Epidermal melanocyte (primary cell): ENCODE results near the gene C3orf20.
"Not testable (repeated sequence)": the region's sequence is repeated elsewhere in the genome, so short reads cannot be mapped to it uniquely, and the experiment has no call there.

Source experiments
- DNase-seq: peaks from one replicate; pipeline ENCODE4 v3.0.0; 2011; ENCODE audit warnings: low spot score; ENCODE audit not compliant: insufficient read length

Gene C3orf20

DNA sequence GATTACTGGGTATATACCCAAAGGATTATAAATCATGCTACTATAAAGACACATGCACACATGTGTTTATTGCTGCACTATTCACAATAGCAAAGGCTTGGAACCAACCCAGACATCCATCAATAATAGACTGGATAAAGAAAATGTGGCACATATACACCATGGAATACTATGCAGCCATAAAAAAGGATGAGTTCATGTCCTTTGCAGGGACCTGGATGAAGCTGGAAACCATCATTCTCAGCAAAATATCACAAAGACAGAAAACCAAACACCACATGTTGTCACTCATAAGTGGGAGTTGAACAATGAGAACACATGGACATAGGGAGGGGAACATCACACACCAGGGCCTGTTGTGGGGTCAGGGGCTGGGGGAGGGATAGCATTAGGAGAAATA, 78.0 kb downstream of the C3orf20 start:
- DNase-seq: not testable (repeated sequence)

DNA sequence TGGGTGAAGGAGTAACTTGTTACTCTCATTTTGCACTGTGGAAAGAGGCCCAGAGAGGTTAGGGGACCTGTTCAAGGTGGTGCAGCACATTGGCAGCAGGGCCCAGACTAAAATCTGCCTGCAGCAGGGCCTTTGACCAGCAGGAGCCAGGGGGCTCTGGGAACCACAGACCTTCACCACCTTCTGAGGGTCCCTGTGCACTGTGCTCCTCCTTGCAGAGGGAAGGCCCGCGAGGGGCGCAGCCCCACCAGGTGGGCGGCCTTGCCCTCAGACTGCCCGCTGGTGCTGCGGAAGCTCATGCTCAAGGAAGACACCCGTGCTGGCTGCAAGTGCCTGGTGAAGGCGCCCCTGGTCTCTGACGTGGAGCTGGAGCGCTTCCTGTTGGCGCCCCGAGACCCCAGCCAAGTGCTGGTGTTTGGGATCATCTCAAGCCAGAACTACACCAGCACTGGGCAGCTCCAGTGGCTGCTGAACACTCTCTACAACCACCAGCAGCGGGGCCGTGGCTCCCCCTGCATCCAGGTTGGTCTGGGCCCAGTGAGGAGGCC, 82.3 kb downstream of the C3orf20 start:
- DNase-seq: no peak

DNA sequence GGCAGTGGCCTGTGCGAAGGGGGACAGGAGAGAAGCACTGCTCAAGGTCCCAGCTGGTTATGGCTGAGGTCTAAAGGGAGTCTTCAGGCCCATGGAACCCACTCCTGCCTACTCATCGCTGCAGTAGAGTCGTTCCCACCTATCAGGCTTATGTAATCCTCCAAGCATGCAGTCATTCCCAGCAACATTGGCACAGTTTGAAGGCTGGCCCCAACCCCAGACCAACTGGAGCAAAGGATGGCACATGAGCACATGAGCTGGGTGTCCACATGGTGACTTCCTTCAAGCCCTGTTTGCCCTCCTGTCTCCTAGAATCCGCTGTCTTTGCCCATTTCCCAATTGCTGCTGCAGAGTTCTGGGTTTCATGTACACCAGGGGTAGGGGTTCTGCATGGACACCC, 83.4 kb downstream of the C3orf20 start:
- DNase-seq: no peak

DNA sequence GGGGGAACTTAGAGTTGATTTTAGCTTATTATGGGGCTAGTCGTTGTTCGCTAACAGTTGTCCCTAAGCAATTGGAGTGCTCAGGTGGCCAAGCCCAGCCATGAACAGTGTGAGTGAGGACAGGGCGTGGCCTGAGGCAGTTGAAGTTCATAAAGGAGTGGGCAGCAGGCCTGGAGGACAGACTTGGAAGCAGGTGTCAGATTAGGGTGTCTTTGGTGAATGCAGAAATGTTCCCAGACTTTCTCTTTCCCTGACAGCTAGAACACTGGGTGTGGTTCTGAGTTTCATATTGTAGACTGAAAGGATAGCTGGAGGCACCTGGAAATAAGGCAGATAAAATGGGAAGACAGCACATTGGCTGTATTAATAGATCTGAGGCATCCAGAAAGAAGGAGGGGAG, 84.0 kb downstream of the C3orf20 start:
- DNase-seq: no peak

DNA sequence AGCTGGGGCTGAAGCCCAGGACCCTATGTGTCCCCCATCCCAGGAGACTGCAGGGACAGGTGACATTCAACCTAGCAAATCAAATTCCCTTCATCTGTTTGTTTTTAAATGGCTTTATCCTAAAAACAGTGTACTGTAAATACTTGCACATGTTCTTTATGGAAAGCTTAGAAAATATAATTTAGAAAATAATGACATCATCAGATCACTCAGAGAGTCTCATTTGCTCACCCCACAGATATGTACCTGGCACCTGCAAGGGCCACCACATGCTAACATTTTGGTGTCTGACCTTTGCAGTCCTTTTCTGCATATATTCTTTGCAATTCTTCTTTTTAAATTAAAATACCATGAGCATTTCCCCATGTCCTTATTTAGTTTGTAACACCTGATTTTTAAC, 85.2 kb downstream of the C3orf20 start:
- DNase-seq: no peak

DNA sequence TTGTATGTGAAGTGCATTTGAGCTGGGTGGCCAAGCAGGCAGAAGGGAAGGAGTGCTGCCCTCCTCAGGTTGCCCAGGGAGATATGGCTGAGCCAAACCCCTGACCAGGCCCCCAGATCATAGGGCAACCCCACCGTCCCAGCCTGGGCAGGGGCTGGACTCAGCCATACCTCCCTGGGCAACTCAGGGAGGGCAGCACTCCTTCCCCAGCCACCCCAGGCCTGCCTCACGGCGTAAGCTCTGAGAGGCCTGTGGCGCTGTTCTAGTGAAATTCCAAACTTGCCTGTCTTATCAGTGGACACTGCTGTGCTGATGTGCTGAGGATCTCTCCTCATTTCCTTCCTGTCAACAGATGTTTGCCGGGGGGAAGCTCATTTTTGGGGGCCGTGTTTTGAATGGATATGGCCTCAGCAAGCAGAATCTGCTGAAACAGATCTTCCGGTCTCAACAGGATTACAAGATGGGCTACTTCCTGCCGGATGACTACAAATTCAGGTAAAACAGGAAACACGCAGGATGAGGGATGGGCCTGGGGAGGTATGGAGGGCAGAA, 86.3 kb downstream of the C3orf20 start:
- DNase-seq: no peak

DNA sequence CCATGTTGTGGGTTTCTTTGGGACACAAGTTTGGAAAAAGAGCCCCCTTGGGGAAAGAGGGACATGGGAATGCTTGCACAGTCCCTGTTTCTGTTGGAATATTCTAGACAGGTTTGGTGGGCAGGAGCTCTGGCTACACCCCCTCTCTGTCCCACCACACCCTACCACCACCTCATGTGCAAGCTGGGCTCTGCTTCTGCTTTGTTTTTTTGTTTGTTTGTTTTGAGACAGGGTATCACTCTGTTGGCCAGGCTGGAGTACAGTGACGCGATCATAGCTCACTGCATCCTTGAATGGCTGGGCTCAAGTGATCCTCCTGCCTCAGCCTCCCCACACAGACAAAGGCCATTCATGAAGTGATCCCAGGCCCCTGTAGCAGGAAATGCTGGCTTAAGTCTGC, 86.9 kb downstream of the C3orf20 start:
- no peak for DNase-seq

DNA sequence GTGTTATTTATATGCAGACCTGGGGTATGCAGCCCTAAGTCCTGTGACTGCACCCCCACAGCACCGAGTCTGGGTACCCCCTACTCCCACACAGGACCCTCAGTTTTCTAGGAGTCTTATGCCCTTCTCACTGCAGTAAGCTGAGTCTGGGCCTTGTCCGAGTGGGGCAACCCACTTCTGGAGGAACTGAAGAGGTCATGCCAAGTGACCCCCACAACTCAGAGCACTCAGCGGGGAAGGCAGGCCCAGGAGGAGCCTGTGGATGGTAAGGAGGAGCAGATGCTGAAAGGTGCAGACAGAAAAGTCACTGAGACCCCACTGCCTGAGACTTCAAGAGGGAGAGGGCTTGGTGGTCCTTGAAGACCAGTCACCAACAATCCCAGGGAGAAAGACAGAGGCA, 87.8 kb downstream of the C3orf20 start:
- no peak for DNase-seq

DNA sequence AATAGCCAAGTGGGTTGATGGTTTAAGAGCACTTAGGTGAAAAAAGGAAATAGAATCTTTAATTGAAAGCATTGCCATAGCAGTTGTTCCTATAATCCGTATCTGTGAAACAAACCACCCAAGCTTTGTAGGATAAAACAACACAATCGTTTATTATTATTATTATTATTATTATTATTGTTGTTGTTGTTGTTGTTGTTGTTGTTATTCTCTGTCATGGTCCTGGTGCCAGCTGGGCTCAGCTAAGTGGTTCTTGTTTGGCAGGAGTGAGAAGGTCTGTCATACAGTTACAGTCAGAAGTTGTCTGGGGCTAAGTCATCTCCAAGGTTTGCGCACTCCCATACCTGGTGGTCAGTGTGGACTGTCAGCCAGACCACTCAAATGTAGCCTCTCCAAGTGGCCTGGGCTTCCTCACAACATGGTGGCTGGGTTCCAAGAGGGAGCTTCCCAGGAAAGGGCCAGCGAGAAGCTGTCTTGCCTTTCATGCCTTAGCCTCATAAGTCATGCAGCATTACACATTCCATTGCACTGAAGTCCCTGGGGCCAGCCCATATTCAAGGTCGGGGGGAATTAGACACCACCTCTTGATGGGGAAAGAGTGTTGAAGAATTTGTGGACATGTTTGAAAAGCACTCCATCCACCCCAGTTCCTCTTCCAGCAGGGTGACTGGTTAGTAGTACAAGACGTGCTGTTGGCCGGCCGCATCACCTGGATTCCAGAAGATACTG, 89.6 kb downstream of the C3orf20 start:
- no peak for DNase-seq

DNA sequence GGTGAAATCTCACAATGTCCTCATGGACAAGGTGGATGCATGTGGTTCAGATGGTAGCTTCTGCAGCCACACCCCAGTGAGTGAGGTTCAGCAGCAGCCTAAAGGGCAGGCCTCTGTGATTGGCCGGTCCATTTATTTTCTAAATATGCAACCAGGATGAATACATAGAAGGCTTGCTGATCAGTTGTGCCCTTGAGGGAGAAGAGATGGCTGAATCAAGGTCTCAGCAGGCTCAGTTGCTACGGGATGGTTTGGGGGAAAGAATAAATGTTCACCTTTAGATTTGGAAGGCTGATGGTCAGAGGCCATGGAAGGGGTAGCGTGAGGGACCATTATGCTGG, 90.1 kb downstream of the C3orf20 start:
- no peak for DNase-seq

DNA sequence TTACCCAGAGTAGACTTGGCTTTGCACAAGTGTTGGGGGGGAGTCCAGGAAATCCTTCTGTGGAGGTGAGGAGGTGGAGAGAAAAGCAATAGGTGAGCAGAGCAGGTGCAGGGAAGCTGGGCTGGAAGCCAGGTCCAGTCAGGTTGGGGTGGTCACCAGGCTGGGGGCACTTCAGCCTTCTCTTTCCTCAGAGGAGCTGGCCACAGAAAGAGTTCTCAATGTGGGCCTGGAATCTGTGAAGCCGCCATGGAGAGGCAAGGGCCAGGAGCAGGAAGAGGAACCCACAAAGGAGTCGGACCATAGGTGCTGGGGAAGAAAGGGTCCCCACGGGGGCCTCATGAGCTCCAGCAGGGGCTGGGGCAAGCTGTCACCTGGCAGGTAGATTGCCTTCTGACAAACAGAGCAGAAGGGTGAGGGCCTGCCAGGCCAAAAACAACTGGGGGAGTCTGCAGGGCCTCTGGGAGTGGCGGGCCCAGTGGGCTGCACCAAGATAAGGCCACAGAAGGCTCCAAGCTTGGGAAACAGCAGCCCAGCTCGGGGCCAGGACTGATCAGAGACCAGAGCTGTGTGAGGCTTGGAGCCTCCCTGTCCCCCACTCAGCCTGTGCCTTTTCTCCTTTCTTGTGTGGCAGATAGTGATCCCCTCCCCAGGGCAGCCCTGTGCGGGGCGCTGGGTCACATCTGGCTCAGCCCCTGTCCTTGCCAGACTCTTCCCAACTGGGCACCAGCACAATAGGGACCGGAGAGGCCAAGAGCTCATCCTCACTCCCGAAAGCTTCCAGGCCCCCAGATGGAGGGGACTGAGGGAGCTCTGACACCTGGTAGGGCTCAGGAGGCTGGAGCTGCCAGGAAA, 90.9 kb downstream of the C3orf20 start:
- no peak for DNase-seq

DNA sequence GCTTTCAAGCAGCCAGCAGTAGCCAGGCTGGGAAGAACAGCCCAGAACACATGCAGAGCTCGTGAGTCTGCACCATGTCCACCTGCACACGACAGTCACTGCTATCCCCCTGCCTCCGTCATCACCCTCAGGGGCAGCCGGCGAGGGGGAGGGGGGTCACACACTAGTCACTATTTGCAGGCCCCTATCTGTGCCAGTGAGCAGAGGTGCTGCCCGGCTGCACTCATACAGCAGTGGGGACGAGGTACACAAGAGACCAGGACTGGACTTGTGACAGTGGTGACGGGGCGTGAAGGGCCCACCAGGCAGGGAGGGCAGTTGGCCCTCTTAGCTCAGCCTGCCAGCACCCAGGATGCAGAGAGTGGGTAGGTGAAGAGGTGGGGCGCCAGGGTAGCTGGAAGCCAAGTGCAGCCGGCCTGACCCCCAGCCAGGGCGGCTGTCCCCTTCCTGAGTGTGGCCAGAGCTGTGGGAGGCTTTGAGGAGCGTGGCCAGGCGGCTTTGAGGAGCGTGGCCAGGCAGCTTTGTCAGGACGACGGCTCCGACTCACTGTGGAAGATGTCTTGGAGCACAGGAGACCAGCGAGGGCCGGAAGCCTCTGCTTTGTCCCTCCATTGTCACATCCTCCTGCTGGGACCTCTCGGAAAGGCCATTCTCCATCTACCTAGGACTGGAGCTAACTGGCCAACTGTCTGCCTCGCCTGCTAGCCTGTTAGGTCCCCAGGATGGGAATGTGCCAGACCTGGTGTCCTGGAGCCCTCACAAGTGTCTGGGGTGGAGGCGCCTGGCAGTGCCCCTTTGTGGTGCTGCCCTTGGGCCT, 91.7 kb downstream of the C3orf20 start:
- DNase-seq: no peak

DNA sequence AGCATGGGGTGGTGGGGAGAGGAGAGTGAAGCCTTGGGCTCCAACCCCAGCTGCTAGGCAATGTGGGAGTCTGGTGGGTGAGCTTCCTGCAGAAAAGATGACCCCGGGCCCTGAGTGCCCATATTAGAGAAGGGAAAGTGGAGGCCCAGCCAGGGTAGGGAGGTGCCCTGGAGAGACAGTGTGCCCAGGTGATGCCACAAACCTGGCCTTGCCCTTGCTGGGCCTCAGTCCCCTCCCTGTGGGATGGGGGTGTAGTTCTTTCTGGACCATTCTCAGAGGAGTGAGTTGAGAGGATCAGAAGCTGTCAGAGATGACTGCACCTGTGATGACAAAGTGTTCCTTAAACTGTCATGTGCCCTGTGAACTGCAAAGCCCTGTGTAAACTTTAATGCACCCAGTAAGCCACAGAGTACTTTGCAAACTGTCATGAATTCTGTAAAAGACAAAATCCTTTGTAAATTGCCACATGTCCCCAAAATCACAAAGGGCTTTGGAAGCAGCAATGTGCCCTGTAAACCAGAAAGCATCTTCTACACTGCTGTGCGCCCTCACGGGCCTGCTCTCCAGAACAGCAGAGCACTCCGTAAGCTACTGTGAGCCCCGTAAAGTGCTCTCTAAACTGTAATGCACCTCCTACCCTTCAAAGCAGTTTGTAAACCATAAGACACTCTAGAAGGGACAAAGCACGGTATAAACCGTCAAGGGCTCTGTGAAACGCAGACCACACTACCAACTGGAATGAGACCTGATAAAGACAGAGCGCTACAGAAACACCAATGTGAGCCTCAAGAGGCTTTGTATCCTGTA, 92.5 kb downstream of the C3orf20 start:
- DNase-seq: no peak

DNA sequence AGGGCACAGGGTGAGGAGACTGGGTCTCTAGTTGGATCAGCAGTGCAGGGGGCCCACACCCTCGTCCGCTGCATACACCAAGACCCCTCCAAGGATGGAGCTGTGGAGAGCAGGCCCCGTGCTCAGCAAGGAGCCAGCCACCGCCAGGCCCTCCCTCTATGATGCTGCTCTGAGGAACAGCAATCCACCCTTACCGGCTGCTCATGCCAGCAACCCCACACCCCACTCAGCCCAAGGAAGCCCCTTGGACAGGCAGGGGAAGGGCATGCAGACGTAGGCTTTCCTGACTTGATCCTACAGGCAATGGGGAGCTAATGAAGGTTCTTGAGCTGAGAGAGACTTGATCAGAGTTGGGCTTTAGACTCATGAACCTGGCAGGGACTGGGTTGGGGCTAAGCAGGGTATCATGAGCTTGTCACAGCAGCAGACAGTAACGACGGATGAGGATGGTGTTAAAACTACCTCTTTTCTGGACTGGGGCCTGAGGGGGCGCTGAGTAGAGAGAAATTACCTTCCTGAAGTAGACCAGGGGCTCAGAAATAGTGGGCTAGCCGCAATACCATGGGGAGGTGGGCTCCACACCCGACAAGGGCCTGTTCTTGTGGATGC, 93.3 kb downstream of the C3orf20 start:
- DNase-seq: no peak

DNA sequence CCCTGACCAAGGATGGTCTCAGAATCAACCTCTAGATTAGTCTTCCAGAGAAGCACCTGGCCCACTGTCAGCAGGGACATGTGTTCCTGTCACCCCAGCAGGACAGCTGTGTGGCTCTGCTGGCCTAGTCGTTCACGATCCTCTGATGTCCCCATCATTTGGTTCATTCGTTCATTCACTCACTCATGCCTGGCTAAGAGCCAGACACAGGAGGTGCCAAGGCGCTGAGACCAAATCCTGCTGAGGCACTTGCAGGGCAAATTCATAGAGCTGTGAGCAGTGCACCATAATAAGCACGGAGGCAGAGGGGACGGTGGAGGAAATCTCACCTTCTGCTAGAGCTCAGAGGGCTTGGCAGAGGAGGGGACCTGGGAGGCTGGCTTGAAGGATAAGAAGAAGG, 93.9 kb downstream of the C3orf20 start:
- no peak for DNase-seq

DNA sequence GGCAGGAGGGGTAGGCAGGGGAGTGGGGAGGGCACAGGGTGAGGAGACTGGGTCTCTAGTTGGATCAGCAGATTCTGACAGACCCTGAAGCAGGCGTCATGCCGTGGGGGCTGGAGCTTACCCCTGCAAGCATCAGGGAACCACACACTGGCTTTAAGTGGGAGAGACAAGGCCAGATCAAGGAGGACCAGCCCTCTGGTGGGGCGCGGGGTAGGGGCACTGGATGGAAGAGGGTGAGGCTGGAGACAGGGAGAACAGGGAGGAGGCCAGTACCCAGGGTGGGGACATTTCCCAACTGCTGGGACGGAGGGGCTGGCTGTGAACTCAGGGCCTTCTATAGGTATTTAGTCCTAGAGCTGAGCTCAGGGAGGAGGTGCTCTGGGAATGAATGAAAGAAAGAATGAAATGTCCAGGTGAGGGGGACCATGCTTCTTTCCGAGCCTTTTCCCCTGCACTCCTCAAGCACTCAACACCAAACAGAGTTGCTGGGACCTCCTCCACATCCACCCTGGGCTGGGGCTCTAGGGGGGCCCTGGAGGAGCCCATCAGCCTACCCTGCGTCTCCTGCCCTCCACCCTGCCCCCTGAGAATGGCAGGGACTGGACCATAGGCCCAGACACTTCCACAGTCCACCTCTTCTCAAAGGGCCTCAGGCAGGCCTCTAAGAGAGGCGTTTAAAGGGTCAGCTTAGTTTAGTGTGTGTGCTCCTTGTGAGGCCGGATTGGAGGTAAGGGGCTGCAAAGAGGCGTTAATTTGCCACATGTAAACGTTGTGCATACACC, 94.8 kb downstream of the C3orf20 start:
- DNase-seq: no peak

DNA sequence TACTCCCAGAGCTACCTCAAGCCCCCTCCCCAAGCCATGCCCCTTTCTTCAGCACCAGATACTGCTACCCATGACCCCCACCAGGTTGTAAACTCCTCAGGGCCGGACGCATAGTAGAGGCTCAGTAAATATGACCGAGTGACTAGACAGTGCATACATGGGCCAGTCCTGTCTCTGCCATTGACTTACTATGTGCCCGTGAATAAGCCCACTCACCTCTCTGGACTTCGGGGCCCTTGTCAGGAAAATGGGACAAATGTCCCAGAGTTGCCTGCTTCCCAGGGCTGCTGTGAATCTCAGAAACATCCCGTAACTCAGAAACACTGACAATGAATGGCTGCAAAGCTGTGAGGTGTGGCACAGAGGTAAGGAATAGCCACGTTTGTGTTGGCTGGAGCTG, 95.7 kb downstream of the C3orf20 start:
- DNase-seq: no peak

DNA sequence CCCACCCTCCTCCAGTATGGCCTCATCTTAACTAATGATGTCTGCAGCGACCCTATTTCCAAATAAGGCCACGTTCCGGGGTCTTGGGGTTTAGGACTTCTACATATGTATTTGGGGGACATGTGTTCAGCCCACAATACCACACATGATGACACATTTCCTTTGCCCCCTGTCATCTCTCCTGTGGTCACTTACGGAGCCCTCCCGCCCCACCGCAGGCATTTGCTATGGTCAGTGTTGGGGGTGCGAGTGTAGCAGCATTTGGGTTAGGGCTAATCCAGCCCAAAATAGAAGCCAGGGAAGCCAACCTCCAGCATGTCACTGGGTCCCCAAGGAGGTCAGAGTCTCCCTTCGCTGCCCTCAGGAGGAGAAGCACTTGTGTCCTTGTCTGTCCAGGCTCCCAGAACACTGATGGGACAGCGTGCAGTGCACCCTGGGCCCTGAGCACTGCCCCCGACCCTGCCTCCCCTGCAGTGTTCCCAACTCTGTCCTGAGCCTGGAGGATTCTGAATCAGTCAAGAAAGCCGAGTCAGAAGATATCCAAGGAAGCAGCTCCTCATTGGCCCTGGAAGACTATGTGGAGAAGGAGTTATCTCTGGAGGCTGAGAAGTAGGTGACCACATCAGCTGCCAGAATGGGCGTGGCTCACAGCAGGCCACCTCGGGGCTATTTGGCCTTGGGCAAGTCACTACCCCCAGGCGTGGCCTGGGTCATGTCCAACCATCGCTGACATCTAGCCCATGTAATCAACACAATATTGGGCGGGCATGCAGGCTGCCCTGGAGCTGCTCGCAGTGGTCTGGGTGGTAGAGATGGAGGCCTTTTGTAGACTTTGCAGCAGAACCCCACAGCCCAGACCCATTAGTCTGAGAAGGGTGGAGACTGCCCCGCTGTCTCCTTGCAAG, 96.9 kb downstream of the C3orf20 start:
- no peak for DNase-seq
